ENCODE data around the gene SAMMSON. TPM values are rescaled to one million over a fixed set of nuclear protein-coding genes. Genes with fewer than 3 reads are reported as not detected.

The SAMMSON gene
- total RNA-seq: not detected
- not detected for polyA plus RNA-seq

DNA sequence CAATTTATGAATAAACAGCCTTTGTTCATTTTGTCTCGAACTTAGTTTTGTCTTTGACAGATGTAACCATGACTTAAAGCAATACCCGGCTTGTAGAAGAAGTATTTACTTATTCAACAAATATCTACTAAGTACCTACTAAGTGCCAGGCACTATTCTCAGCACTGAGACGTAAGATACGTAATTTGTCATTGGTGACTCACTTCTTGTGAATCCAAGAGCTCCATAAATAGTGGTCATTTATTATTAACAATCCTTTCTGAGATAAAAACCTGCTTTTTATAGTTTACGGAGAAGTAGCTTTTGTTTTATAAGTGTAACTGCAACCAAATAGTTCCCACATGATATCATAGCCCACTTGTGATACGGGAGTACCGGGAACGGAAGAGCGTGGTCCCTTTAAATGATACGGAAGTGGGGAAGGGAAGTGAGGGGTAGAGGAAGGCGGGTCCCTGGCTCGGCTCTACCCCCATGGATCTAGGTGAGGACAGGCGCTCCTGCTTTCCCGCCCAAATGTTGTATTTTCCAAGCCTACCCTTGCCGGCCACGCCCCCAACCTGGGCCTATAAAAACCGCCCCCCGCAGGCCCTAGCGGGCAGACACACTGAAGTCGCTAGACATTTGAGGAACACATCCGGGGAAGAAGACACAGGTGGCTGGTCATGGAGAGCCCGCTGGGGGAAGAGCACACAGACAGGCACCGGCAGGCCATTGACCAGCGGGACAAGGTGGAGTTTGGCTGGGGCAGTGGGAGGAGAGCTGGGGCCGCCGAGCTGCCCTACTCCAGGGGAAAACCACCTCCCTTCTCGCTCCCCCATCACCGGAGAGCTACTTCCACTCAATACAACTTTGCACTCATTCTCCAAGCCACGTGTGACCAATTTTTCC lies at the start of gene SAMMSON:
Gene SAMMSON, plus strand, starts transcription at position 594 of the 888 bp plus-strand sequence.
- Histone ChIP-seq H3K4me3 (ENCODE audit: low read depth in 1 of 3, low read length in 3 of 3) (no peak within 1 kb of the TSS), H3K9me3 (ENCODE audit: control insufficient read depth in 4 of 4, low read length in 3 of 4) (no peaks in the 10 kb centered on the region), H3K4me1 (ENCODE audit: control insufficient read depth in 4 of 4, insufficient read depth in 4 of 4, low read length in 3 of 4) (no peaks in the 10 kb centered on the region), H3K36me3 (ENCODE audit: control insufficient read depth in 4 of 4, insufficient read depth in 3 of 4, low read depth in 1 of 4, low read length in 3 of 4) (no peaks in the 10 kb centered on the region), H3K27ac (ENCODE audit: low read depth in 1 of 2, low read length in 2 of 2) (no peak within 1 kb of the TSS), H3K9ac (ENCODE audit: low read depth in 1 of 2, low read length in 2 of 2) (no peak within 1 kb of the TSS), H3K27me3 (ENCODE audit: control insufficient read depth in 4 of 4, insufficient read depth in 4 of 4, low read length in 3 of 4) (no peaks in the 10 kb centered on the region)
- WGBS: 87% methylated on average over 29 of the region's 29 CpGs
- TF ChIP-seq FOXA2 (IDR thresholded peaks at IDR 0.05) (no peak), RXRA (IDR thresholded peaks at IDR 0.05) (no peak), HNF4G (IDR thresholded peaks at IDR 0.05) (no peak), REST (IDR thresholded peaks at IDR 0.05) (no peak), SP1 (IDR thresholded peaks at IDR 0.05) (no peak), YY1 (IDR thresholded peaks at IDR 0.05) (no peak), EGR1 (IDR thresholded peaks at IDR 0.05; ENCODE audit: low read depth in 2 of 2) (no peak), NR2F2 (IDR thresholded peaks at IDR 0.05) (no peak), TAF1 (conservative IDR thresholded peaks at IDR 0.05) (no peak), RAD21 (IDR thresholded peaks at IDR 0.05) (no peak), GABPA (IDR thresholded peaks at IDR 0.05 in 1 of 2, conservative IDR thresholded peaks at IDR 0.05 in 1 of 2) (no peak), JUND (IDR thresholded peaks at IDR 0.05) (no peak), HNF4A (conservative IDR thresholded peaks at IDR 0.05) (no peak), FOXA1 (IDR thresholded peaks at IDR 0.05) (no peak)
- TF ChIP-seq, protein P1, sequence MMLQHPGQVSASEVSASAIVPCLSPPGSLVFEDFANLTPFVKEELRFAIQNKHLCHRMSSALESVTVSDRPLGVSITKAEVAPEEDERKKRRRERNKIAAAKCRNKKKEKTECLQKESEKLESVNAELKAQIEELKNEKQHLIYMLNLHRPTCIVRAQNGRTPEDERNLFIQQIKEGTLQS (IDR thresholded peaks at IDR 0.05): no peak
- TF ChIP-seq, protein P2, sequence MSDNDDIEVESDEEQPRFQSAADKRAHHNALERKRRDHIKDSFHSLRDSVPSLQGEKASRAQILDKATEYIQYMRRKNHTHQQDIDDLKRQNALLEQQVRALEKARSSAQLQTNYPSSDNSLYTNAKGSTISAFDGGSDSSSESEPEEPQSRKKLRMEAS (IDR thresholded peaks at IDR 0.05): no peak
- TF ChIP-seq, protein P3, sequence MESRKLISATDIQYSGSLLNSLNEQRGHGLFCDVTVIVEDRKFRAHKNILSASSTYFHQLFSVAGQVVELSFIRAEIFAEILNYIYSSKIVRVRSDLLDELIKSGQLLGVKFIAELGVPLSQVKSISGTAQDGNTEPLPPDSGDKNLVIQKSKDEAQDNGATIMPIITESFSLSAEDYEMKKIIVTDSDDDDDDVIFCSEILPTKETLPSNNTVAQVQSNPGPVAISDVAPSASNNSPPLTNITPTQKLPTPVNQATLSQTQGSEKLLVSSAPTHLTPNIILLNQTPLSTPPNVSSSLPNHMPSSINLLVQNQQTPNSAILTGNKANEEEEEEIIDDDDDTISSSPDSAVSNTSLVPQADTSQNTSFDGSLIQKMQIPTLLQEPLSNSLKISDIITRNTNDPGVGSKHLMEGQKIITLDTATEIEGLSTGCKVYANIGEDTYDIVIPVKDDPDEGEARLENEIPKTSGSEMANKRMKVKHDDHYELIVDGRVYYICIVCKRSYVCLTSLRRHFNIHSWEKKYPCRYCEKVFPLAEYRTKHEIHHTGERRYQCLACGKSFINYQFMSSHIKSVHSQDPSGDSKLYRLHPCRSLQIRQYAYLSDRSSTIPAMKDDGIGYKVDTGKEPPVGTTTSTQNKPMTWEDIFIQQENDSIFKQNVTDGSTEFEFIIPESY (IDR thresholded peaks at IDR 0.05): no peak
- TF ChIP-seq, protein P4, sequence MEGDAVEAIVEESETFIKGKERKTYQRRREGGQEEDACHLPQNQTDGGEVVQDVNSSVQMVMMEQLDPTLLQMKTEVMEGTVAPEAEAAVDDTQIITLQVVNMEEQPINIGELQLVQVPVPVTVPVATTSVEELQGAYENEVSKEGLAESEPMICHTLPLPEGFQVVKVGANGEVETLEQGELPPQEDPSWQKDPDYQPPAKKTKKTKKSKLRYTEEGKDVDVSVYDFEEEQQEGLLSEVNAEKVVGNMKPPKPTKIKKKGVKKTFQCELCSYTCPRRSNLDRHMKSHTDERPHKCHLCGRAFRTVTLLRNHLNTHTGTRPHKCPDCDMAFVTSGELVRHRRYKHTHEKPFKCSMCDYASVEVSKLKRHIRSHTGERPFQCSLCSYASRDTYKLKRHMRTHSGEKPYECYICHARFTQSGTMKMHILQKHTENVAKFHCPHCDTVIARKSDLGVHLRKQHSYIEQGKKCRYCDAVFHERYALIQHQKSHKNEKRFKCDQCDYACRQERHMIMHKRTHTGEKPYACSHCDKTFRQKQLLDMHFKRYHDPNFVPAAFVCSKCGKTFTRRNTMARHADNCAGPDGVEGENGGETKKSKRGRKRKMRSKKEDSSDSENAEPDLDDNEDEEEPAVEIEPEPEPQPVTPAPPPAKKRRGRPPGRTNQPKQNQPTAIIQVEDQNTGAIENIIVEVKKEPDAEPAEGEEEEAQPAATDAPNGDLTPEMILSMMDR (IDR thresholded peaks at IDR 0.05; ENCODE audit: low read depth, low read length, missing input control): no peak
- DNase-seq (ENCODE audit: low spot score): no peak

Measured in liver (tissue), 9 donors.